GM12892 (cell line): ENCODE data around the gene RNF166.

Source experiments
- POLR2A ChIP-seq: IDR thresholded peaks from 2 replicates; pipeline ENCODE4 v1.6.1; 2011; ENCODE audit warnings: low read depth, low read length, control low read depth
- POLR2AphosphoS5 ChIP-seq: IDR thresholded peaks from 2 replicates; pipeline ENCODE4 v1.6.1; 2011; ENCODE audit warnings: low read depth, low read length, control low read depth
- TAF1 ChIP-seq: IDR thresholded peaks from 2 replicates; pipeline ENCODE4 v1.6.1; 2011; ENCODE audit warnings: low read depth, mild to moderate bottlenecking, control low read depth, low read length, borderline replicate concordance

- TF ChIP-seq POLR2A, result no peak
- no peak for TF ChIP-seq TAF1
- TF ChIP-seq POLR2AphosphoS5, result no peak
Observed at GRCh38 chr16:88669980-88670379, 36.2 kb downstream of the RNF166 start.
